Activated T-cell treated with anti-CD3 and anti-CD28 coated beads, Interleukin-2, amount 50 U/mL, for 24 hours (primary cell): ENCODE data around the gene NUDC.
"Not testable (repeated sequence)": the region's sequence is repeated elsewhere in the genome, so short reads cannot be mapped to it uniquely, and the experiment has no call there.

Experiments used
- DNase-seq: peaks from one replicate; pipeline ENCODE4 v3.0.0-alpha.2; 2020
- H3K27ac Mint-ChIP-seq: 2 replicates; pipeline ENCODE4 v1.8.0; 2020; ENCODE audit warnings: mild to moderate bottlenecking, mixed read lengths
- H3K27me3 Mint-ChIP-seq: 2 replicates; pipeline ENCODE4 v1.8.0; 2020; ENCODE audit warnings: mixed read lengths
- H3K36me3 Mint-ChIP-seq: 2 replicates; pipeline ENCODE4 v1.8.0; 2020; ENCODE audit warnings: low read depth, mixed read lengths
- H3K4me1 Mint-ChIP-seq: 2 replicates; pipeline ENCODE4 v1.8.0; 2020; ENCODE audit warnings: low read depth, mixed read lengths
- H3K4me3 Mint-ChIP-seq: 2 replicates; pipeline ENCODE4 v1.8.0; 2020; ENCODE audit warnings: mild to moderate bottlenecking, moderate library complexity, mixed read lengths
- H3K9me3 Mint-ChIP-seq: 2 replicates; pipeline ENCODE4 v1.8.0; 2020; ENCODE audit warnings: mixed read lengths

NUDC gene

DNA sequence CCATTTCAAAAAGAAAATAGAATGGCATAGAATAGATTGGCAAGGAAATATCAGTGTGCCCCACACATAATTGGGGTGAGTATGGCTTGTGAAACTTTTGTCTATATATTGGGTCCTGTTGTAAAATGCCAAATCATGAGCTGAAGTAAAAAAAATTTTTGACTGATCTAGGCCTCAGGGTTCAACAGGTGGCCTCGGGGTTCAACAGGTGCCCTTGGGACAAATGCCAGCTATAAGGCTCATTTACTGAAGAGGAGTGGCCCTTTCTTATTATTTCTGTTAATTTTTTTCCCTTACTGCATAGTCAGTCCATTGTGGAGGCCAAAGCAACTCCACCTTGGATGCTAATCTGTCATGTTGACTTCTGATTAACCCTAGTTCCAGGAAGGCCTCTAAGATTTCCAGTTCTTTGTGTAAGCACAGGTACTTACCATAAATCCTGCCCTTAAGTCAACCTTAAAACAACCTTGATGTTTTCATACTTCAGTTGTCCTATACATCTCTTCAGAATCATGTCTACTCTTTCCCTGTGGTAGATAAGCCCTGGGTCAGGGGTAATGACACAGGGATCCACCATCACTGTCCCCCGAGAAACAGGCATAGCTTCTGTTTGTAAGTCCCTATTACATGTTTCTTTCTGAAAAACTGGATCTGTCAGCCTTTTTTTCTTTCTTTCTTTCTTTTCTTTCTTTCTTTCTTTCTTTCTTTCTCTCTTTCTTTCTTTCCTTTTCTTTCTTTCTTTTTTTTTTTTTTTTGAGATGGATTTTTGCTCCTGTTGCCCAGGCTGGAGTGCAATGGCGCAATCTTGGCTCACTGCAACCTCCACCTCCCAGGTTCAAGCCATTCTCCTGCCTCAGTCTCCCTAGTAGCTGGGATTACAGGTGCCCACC is 55.3 kb downstream of the NUDC start:
- Mint-ChIP-seq H3K27ac (no peak overlapping the region), H3K4me1 (no peaks in the 10 kb centered on the region), H3K4me3 (no peak overlapping the region), H3K9me3 (no peaks in the 10 kb centered on the region), H3K27me3 (no peaks in the 10 kb centered on the region), H3K36me3 (no peaks in the 10 kb centered on the region)
- no peak for DNase-seq

DNA sequence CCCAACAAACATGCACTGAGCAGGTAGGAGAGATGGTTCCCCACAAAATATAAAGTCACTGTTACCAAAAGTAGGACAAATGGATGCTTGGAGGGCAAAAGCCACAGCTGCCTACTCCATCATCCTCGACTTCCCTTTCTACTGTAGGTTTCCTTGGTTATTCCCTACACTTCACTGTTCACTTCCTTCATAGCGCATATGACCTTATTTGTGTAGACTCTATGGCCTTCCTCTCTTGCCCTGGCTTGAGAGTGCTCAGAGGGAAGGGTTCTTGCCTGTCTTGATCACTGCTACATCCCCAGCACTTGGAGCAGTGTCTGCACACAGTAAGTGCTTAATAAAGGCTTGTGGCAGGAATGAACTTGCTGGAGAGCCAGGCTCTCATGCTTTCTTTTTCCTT is 57.4 kb downstream of the NUDC start:
- H3K27ac Mint-ChIP-seq, result no peak overlapping the region
- DNase-seq, result no peak
- H3K4me3 Mint-ChIP-seq, result no peak overlapping the region
- peaks cover 9% of the 10 kb centered on the region for H3K27me3 Mint-ChIP-seq
- peaks cover 2% of the 10 kb centered on the region for H3K4me1 Mint-ChIP-seq
- H3K9me3 Mint-ChIP-seq, result no peaks in the 10 kb centered on the region
- no peaks in the 10 kb centered on the region for H3K36me3 Mint-ChIP-seq

DNA sequence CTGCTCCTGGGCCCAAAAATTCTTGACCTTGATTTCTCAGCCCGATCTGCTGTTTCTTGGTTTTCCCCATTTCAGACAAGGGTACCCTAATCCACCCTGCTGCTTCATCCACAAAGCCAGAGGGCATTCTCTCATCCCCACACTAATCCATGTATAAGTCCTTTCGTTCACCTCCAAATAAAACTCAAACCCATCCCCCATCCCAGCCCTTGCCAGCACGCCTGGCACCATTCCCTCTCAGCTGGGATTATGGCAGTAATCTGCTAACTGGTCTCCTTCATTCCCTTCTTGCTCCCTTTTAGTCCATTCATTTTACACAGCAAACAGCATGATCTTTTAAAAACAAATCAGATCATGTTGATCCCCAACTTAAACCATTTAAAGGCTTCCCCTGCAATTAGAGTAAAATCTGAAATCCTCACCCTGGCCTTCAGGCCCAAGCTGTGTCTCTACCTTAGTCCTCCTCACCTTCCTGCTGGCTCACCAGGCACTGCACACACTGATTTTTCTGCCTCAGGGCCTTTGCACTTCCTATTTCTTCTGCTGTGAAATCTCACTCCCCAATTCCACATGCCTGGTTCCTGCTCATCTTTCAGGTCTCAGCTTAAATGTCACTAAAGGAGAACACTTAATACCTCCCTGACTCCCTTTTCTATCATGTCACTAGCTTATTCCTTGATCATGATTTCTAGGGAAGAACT is 59.8 kb downstream of the NUDC start:
- Mint-ChIP-seq H3K27ac (no peak overlapping the region), H3K27me3 (peaks cover 21% of the 10 kb centered on the region), H3K4me3 (no peak overlapping the region), H3K4me1 (peaks cover 2% of the 10 kb centered on the region), H3K36me3 (no peaks in the 10 kb centered on the region), H3K9me3 (no peaks in the 10 kb centered on the region)
- no peak for DNase-seq

DNA sequence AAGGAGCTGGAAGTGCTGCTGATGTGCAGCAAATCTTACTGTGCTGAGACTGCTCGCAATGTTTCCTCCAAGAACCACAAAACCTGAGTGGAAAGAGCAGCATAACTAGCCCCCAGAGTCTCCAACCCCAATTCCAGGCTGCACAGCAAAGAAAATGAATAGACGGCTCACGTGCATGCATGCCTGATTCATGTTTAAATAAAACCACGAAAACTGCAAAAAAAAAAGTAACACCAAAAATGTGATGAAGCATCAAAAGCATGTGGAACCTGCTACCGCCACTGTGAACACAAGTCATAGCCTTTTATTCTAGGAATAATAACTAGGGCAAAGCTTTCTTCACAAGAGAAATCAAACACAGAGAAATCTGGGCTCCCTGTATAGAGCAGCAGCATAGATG is 62.3 kb downstream of the NUDC start:
- no peaks in the 10 kb centered on the region for H3K9me3 Mint-ChIP-seq

DNA sequence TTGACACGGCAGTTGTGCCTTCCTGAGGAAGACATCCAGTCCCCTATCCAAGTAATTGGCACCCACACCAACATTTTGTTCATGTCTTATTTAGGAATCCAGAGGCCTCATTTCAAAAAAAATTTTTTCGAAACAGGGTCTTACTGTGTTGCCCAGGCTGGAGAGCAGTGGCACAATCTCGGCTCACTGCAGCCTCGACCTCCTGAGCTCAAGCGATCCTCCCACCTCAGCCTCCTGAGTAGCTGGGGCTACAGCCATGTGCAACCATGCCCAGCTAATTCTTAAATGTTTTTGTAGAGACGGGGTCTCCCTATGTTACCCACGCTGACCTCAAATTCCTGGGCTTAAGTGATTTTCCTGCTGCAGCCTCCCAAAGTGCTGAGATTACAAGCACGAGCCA is 62.7 kb downstream of the NUDC start:
- Mint-ChIP-seq H3K4me3 (no peak overlapping the region), H3K9me3 (no peaks in the 10 kb centered on the region), H3K27ac (no peak overlapping the region), H3K36me3 (no peaks in the 10 kb centered on the region), H3K27me3 (peaks cover 29% of the 10 kb centered on the region), H3K4me1 (peaks cover 2% of the 10 kb centered on the region)
- no peak for DNase-seq

More for the DNA sequence above, 62.3 kb downstream of the NUDC start:
- Mint-ChIP-seq H3K4me1 (peaks cover 2% of the 10 kb centered on the region), H3K4me3 (no peak overlapping the region), H3K27ac (no peak overlapping the region), H3K36me3 (no peaks in the 10 kb centered on the region), H3K27me3 (peaks cover 29% of the 10 kb centered on the region)
- DNase-seq, result no peak

DNA sequence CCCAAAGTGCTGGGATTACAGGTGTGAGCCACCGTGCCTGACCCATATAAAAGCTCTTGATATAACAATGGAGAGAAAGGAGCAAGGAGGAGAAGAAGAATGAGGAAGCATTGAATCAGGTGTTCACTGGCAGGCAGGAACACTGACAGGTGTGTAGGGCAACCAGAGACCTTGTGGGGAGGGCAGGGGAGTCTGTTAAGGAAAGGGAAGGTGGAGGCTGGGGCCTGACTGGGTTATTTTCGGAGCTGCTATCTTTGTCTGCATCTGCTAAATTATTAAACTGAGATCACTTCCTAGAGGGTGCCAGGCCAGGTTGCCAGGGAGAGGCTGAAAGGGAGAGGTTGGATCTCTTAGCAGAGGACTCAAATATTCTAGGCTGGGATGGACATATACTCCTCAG is 65.1 kb downstream of the NUDC start:
- Mint-ChIP-seq H3K9me3 (no peaks in the 10 kb centered on the region), H3K36me3 (no peaks in the 10 kb centered on the region), H3K4me3 (no peak overlapping the region)

DNA sequence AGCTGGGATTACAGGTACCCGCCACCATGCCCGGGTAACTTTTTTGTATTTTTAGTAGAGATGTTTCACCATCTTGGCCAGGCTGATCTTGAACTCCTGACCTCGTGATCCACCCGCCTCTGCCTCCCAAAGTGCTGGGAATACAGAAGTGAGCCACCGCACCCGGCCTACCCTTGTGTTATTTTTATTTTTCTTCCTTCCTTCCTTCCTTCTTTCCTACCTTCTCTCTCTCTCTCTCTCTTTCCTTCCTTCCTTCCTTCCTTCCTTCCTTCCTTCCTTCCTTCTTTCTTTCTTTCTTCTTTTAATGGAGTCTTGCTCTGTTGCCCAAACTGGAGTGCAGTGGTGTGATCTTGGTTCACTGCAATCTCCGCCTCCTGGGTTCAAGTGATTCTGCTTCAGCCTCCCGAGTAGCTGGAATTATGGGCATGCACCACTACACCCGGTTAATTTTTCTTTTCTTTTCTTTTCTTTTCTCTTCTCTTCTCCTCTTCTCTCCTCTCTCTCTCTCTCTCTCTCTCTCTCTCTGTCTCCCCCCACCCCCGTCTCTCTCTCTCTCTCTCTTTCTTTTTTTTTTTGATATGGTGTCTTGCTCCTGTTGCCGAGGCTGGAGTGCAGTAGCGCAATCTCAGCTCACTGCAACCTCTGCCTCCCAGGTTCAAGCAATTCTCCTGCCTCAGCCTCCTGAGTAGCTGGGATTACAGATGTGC is 68.0 kb downstream of the NUDC start:
- Mint-ChIP-seq H3K27me3 (peaks cover 45% of the 10 kb centered on the region), H3K4me1 (peaks cover 20% of the 10 kb centered on the region)
- not testable (repeated sequence) for H3K4me3 Mint-ChIP-seq, DNase-seq, H3K27ac Mint-ChIP-seq, H3K36me3 Mint-ChIP-seq, H3K9me3 Mint-ChIP-seq

More for the DNA sequence above, 65.1 kb downstream of the NUDC start:
- peaks cover 46% of the 10 kb centered on the region for H3K27me3 Mint-ChIP-seq
- H3K4me1 Mint-ChIP-seq, result peaks cover 10% of the 10 kb centered on the region
- DNase-seq, result no peak
- no peak overlapping the region for H3K27ac Mint-ChIP-seq

DNA sequence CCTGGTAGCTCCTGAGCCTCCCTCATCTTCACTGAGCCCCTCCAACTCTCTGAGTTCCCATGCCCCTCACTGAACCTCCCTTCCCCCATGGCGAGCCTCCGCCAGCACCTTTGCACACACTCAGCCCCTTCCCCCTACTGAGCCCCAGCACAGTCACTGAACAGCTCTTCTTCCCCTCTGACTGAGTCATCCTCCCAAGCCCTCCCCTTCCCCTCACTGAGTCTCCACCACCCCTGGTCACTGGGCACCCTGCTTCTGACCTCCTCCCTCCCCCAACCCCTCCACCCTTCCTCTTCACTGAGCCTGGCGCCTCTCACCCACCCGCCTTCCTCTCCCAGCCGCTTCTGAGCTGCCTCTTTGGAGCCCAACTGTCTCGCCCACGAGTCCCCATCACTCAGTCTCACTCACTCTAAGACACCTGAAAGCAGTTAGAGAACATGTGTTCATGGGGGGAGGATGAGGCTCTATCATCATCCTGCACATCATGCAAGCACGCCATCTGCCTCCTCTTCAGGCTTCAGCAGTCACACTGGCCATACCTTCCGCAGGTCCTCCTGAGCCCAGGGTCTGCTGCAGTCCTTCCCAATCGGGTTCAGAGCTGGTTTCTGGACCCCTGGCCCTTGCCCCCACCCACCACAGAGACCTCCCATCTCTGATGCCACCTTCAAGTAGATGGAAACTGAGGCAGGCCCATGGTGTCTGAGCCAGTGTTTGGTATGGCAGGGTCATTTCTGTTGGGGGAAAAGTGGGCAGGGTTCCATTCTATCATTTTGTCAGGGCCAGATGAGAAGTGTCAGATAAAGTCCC is 70.0 kb downstream of the NUDC start:
- Mint-ChIP-seq H3K27ac (no peak overlapping the region), H3K4me1 (peaks cover 20% of the 10 kb centered on the region), H3K4me3 (peak overlapping the region; percentile 32), H3K36me3 (no peaks in the 10 kb centered on the region), H3K9me3 (no peaks in the 10 kb centered on the region), H3K27me3 (peaks cover 57% of the 10 kb centered on the region)
- peak; percentile 42 for DNase-seq

DNA sequence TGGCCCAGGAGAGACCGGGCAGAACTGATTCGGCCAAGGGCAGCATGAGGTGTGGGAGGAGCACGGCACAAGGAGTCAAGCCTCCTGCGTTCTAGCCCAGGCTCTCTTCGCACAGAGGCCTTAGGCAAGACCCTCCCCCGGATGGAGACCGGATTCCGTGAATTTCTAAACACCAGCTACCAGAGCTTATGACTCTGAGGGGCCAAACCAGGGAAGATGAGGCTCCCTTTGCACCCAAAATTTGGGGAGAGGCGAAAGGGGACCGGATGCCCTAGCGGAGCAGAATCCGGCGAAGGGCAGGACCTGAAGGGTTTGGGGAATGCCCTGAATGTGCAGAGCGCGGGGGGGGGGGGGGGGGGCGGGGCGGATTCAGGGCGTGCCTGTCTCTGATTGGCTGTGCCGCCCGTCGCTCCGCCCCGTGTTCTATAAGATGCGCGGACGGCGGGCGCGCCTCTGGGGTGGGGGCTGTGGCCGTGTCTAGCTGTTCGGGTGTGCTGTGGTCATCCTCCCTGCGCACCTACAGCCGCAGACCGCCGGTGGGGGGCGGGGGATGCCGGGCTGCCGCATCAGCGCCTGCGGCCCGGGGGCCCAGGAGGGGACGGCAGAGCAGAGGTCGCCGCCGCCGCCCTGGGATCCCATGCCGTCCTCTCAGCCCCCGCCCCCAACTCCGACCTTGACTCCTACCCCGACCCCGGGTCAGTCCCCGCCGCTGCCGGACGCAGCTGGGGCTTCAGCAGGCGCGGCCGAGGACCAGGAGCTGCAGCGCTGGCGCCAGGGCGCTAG is 71.9 kb downstream of the NUDC start, which contains the start of gene TRNP1:
TRNP1 (plus strand) TSS at position 456 of the 783 bp plus-strand sequence; CDS start at position 551, 95 bp downstream.
- peak; percentile 84 for DNase-seq
- Mint-ChIP-seq H3K4me1 (peaks cover 26% of the 10 kb centered on the region), H3K27me3 (peaks cover 65% of the 10 kb centered on the region), H3K9me3 (no peaks in the 10 kb centered on the region), H3K36me3 (no peaks in the 10 kb centered on the region), H3K4me3 (peak within 1 kb of the TSS; percentile 76), H3K27ac (no peak within 1 kb of the TSS)

DNA sequence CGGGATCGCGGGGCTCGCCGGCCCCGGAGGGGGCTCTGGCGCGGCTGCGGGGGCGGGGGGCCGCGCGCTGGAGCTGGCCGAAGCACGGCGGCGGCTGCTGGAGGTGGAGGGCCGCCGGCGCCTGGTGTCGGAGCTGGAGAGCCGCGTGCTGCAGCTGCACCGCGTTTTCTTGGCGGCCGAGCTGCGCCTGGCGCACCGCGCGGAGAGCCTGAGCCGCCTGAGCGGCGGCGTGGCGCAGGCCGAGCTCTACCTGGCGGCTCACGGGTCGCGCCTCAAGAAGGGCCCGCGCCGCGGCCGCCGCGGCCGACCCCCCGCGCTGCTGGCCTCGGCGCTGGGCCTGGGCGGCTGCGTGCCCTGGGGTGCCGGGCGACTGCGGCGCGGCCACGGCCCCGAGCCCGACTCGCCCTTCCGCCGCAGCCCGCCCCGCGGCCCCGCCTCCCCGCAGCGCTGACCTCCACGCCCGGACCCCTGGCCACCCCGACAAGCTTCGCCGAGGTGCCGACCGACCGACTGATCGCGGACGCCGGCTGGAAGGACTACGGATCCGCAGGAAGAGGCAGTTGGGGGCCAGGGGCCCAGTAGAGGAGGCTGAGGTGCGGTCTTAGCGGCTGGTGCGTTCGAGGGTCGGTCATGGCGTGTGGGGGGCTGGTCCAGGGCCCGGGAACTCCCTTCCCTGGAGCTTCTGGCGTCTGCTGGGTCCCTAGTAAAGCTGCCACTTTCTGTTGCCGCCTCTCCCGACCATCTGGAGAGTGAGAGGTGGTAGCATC is 72.7 kb downstream of the NUDC start:
- peaks cover 26% of the 10 kb centered on the region for H3K4me1 Mint-ChIP-seq
- H3K4me3 Mint-ChIP-seq, result peak overlapping the region; percentile 70
- H3K27me3 Mint-ChIP-seq, result peaks cover 65% of the 10 kb centered on the region
- no peaks in the 10 kb centered on the region for H3K36me3 Mint-ChIP-seq
- no peak overlapping the region for H3K27ac Mint-ChIP-seq
- no peaks in the 10 kb centered on the region for H3K9me3 Mint-ChIP-seq
- DNase-seq, result no peak

DNA sequence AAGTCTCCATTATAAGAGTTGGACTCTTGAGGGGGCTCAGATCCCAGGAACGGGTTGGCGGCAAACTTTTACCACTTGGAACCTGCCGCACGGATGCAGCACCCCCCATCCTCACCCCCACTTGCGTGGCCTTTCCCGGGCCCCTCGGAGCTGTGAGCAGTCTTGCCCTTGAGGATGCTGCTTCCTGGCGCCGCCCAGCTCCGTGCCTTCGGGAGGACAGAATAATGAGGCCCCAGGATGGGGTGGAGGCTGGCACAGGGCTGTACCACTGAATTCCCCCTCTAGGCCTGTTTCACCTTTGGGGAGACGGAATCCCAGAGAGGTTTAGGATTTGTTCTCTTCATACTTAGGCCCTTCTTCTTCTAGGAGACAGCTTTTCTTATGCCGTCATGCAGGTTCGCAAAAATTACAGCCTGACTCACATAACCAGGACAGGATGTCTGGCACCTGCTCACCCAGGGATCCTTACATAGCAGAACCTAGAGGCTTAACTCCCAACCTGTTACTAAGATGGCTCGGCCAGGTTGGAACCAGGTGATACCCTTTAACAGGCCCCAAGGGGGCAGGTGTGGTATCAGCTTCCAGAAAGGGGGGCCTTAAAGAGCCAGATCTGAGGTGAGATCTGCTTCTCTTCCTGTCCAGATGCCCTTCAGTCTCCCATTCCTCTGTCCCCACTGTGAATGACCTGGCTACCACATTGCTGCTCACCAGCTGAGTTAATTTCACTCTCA is 73.4 kb downstream of the NUDC start:
- Mint-ChIP-seq H3K4me1 (peaks cover 26% of the 10 kb centered on the region), H3K27ac (no peak overlapping the region), H3K9me3 (no peaks in the 10 kb centered on the region), H3K4me3 (peak overlapping the region; percentile 70), H3K36me3 (no peaks in the 10 kb centered on the region), H3K27me3 (peaks cover 62% of the 10 kb centered on the region)
- DNase-seq, result no peak

DNA sequence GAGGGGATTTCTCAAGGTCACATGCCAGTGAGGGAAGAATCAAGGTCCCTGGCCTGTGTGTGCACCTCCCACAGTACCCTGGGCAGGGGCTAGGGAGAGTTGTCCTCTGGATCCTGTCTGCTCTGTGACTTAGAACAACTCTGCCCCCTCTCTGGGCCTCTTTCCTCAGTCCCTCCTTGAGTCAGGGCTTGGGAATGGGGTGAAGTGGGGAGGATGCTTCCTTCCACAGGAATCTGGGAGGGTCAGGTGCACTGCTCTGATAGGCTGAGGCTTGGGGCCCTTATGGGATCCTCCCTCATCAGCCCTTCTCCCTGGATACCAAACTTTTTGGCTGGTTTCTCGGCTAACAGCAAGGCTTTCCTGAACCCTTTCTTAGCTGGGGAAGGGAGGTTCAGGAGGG is 74.5 kb downstream of the NUDC start:
- no peak overlapping the region for H3K27ac Mint-ChIP-seq
- peaks cover 25% of the 10 kb centered on the region for H3K4me1 Mint-ChIP-seq
- no peak overlapping the region for H3K4me3 Mint-ChIP-seq
- H3K27me3 Mint-ChIP-seq, result peaks cover 54% of the 10 kb centered on the region
- no peaks in the 10 kb centered on the region for H3K36me3 Mint-ChIP-seq
- DNase-seq, result no peak
- H3K9me3 Mint-ChIP-seq, result no peaks in the 10 kb centered on the region
